Activated CD8-positive, alpha-beta T cell treated with anti-CD3 and anti-CD28 coated beads, Interleukin-2, amount 10 ng/mL, durations not matched to agents 7 days and 5 days (primary cell): ENCODE data around the gene PPP3CA. TPM values are rescaled to one million over a fixed set of nuclear protein-coding genes. Genes with fewer than 3 reads are reported as not detected.

Source experiments
- ATAC-seq: fragments of 150-1000 bp; cut with Tn5 transposase; one replicate; pipeline ENCODE4 v1.10.0; 2021; ENCODE audit warnings: moderate library complexity
- CTCF ChIA-PET: fragments of 350-600 bp; sonication (Branson Sonifier 250); formaldehyde crosslinking; loops from one replicate; lab custom pipeline; 2021; ENCODE audit warnings: antibody characterized with exemption; lab: Charles Lee
- POLR2A ChIA-PET: fragments of 350-600 bp; sonication (Branson Sonifier 250); formaldehyde crosslinking; loops from one replicate; lab custom pipeline; 2021; ENCODE audit warnings: antibody characterized with exemption; lab: Charles Lee
- DNase-seq: peaks from one replicate; pipeline ENCODE4 v3.0.0-alpha.2; 2020
- H3K27ac Mint-ChIP-seq: one replicate; pipeline ENCODE4 v1.8.0; 2021; ENCODE audit warnings: mild to moderate bottlenecking, mixed read lengths
- H3K27me3 Mint-ChIP-seq: one replicate; pipeline ENCODE4 v1.8.0; 2021; ENCODE audit warnings: low read depth, mixed read lengths
- H3K36me3 Mint-ChIP-seq: one replicate; pipeline ENCODE4 v1.8.0; 2021; ENCODE audit warnings: low read depth, mixed read lengths
- H3K4me1 Mint-ChIP-seq: one replicate; pipeline ENCODE4 v1.8.0; 2021; ENCODE audit warnings: low read depth, mixed read lengths
- H3K4me3 Mint-ChIP-seq: one replicate; pipeline ENCODE4 v1.8.0; 2021; ENCODE audit warnings: mild to moderate bottlenecking, mixed read lengths
- H3K9me3 Mint-ChIP-seq: one replicate; pipeline ENCODE4 v1.8.0; 2022; ENCODE audit warnings: mixed read lengths; ENCODE audit not compliant: insufficient read depth
- total RNA-seq, 2 experiments: library from RNA; stranded (reverse); gene quantifications; one replicate each; pipeline ENCODE4 v1.2.3, GENCODE V29; 2021

The PPP3CA gene
- total RNA-seq = 10 to 100 TPM; 28.6 to 29.0 TPM

- Mint-ChIP-seq H3K27me3 (peaks cover 19% of the 10 kb centered on the region), H3K9me3 (no peaks in the 10 kb centered on the region), H3K4me1 (peaks cover 33% of the 10 kb centered on the region), H3K27ac (peak within 1 kb of the TSS; percentile 94), H3K4me3 (peak within 1 kb of the TSS; percentile 97), H3K36me3 (peaks cover 8% of the 10 kb centered on the region)
- CTCF ChIA-PET = interaction anchor here (1.1 to 2.5 kb wide), 2 partner anchors 19 to 162 kb away, joined by 3 to 6 read pairs; no protein-coding TSS in a partner anchor
- POLR2A ChIA-PET = interaction anchor here (0.5 to 1.6 kb wide), 5 partner anchors 53 to 998 kb away, joined by 3 to 5 read pairs (median 3); partner anchors contain the start of gene SLC39A8
- DNase-seq (no peak), ATAC-seq (no peak)
Observed at GRCh38 chr4:101347267-101347556, at the start of gene PPP3CA. Gene PPP3CA (minus strand): TSS chr4:101347526.

GRCh38 chr4:101393256-101393655 lies 45.9 kb upstream of the PPP3CA start:
- ChIA-PET POLR2A (no interaction called here), CTCF (interaction anchor here (1.8 kb wide), 1 partner anchor 45 kb away, joined by 4 read pairs; no protein-coding TSS in a partner anchor)
- no peak overlapping the region for H3K27ac Mint-ChIP-seq
- H3K4me1 Mint-ChIP-seq = no peaks in the 10 kb centered on the region
- no peak for ATAC-seq
- no peak for DNase-seq
- H3K36me3 Mint-ChIP-seq = no peaks in the 10 kb centered on the region
- peaks cover 8% of the 10 kb centered on the region for H3K27me3 Mint-ChIP-seq
- peaks cover 8% of the 10 kb centered on the region for H3K9me3 Mint-ChIP-seq
- H3K4me3 Mint-ChIP-seq = no peak overlapping the region

- CTCF ChIA-PET = no interaction called here
- Mint-ChIP-seq H3K36me3 (no peaks in the 10 kb centered on the region), H3K27ac (no peak overlapping the region), H3K27me3 (peaks cover 20% of the 10 kb centered on the region), H3K9me3 (peaks cover 5% of the 10 kb centered on the region), H3K4me1 (no peaks in the 10 kb centered on the region), H3K4me3 (no peak overlapping the region)
- DNase-seq = no peak
- ATAC-seq = no peak
- POLR2A ChIA-PET = no interaction called here
Observed at GRCh38 chr4:101370663-101371210, 23.4 kb upstream of the PPP3CA start.

GRCh38 chr4:101367201-101367600 lies 19.9 kb upstream of the PPP3CA start:
- Mint-ChIP-seq H3K4me3 (no peak overlapping the region), H3K9me3 (peaks cover 8% of the 10 kb centered on the region), H3K27me3 (peaks cover 13% of the 10 kb centered on the region), H3K27ac (no peak overlapping the region), H3K4me1 (no peaks in the 10 kb centered on the region), H3K36me3 (peaks cover 6% of the 10 kb centered on the region)
- POLR2A ChIA-PET = no interaction called here
- ATAC-seq (no peak), DNase-seq (no peak)
- CTCF ChIA-PET = no interaction called here

GRCh38 chr4:101366331-101366730 lies 19.0 kb upstream of the PPP3CA start:
- H3K4me1 Mint-ChIP-seq = no peaks in the 10 kb centered on the region
- no peak for ATAC-seq
- H3K9me3 Mint-ChIP-seq = peaks cover 5% of the 10 kb centered on the region
- CTCF ChIA-PET = no interaction called here
- H3K27me3 Mint-ChIP-seq = peaks cover 12% of the 10 kb centered on the region
- no peak overlapping the region for H3K4me3 Mint-ChIP-seq
- POLR2A ChIA-PET = no interaction called here
- peaks cover 6% of the 10 kb centered on the region for H3K36me3 Mint-ChIP-seq
- no peak overlapping the region for H3K27ac Mint-ChIP-seq
- no peak for DNase-seq

- Mint-ChIP-seq H3K9me3 (no peaks in the 10 kb centered on the region), H3K4me3 (no peak overlapping the region), H3K36me3 (no peaks in the 10 kb centered on the region), H3K27me3 (peaks cover 24% of the 10 kb centered on the region), H3K27ac (no peak overlapping the region), H3K4me1 (no peaks in the 10 kb centered on the region)
- ATAC-seq (no peak), DNase-seq (no peak)
- ChIA-PET CTCF (no interaction called here), POLR2A (no interaction called here)
Observed at GRCh38 chr4:101357751-101358150, 10.4 kb upstream of the PPP3CA start.

GRCh38 chr4:101356928-101357327 lies 9.6 kb upstream of the PPP3CA start:
- CTCF ChIA-PET = no interaction called here
- ATAC-seq = no peak
- no peak overlapping the region for H3K4me3 Mint-ChIP-seq
- DNase-seq = no peak
- H3K9me3 Mint-ChIP-seq = no peaks in the 10 kb centered on the region
- POLR2A ChIA-PET = interaction anchor here (0.6 kb wide), 1 partner anchor 9 kb away, joined by 3 read pairs; no protein-coding TSS in a partner anchor
- H3K4me1 Mint-ChIP-seq = no peaks in the 10 kb centered on the region
- H3K36me3 Mint-ChIP-seq = no peaks in the 10 kb centered on the region
- H3K27ac Mint-ChIP-seq = no peak overlapping the region
- peaks cover 25% of the 10 kb centered on the region for H3K27me3 Mint-ChIP-seq

GRCh38 chr4:101355767-101356702 lies 8.7 kb upstream of the PPP3CA start:
- ChIA-PET POLR2A (no interaction called here), CTCF (no interaction called here)
- Mint-ChIP-seq H3K27ac (no peak overlapping the region), H3K4me3 (no peak overlapping the region), H3K4me1 (no peaks in the 10 kb centered on the region), H3K27me3 (peaks cover 27% of the 10 kb centered on the region), H3K36me3 (no peaks in the 10 kb centered on the region), H3K9me3 (no peaks in the 10 kb centered on the region)
- DNase-seq (no peak), ATAC-seq (no peak)

- H3K9me3 Mint-ChIP-seq = no peaks in the 10 kb centered on the region
- no peak overlapping the region for H3K27ac Mint-ChIP-seq
- no peaks in the 10 kb centered on the region for H3K4me1 Mint-ChIP-seq
- ChIA-PET CTCF (no interaction called here), POLR2A (no interaction called here)
- H3K27me3 Mint-ChIP-seq = peaks cover 33% of the 10 kb centered on the region
- ATAC-seq = no peak
- no peak overlapping the region for H3K4me3 Mint-ChIP-seq
- DNase-seq = no peak
- H3K36me3 Mint-ChIP-seq = no peaks in the 10 kb centered on the region
Observed at GRCh38 chr4:101355246-101355645, 7.9 kb upstream of the PPP3CA start.

- ChIA-PET POLR2A (no interaction called here), CTCF (interaction anchor here (1.1 kb wide), 1 partner anchor 469 kb away, joined by 4 read pairs; no protein-coding TSS in a partner anchor)
- H3K36me3 Mint-ChIP-seq = peaks cover 6% of the 10 kb centered on the region
- peaks cover 29% of the 10 kb centered on the region for H3K27me3 Mint-ChIP-seq
- peaks cover 22% of the 10 kb centered on the region for H3K4me1 Mint-ChIP-seq
- no peak overlapping the region for H3K4me3 Mint-ChIP-seq
- H3K9me3 Mint-ChIP-seq = no peaks in the 10 kb centered on the region
- H3K27ac Mint-ChIP-seq = no peak overlapping the region
- no peak for DNase-seq
- ATAC-seq = no peak
Observed at GRCh38 chr4:101349801-101350064, 2.4 kb upstream of the PPP3CA start.

- peak overlapping the region; percentile 60 for H3K27ac Mint-ChIP-seq
- H3K4me3 Mint-ChIP-seq = peak overlapping the region; percentile 97
- POLR2A ChIA-PET = no interaction called here
- peaks cover 27% of the 10 kb centered on the region for H3K4me1 Mint-ChIP-seq
- CTCF ChIA-PET = interaction anchor here (1.1 to 2.5 kb wide), 2 partner anchors 21 to 469 kb away, joined by 4 to 6 read pairs; no protein-coding TSS in a partner anchor
- no peaks in the 10 kb centered on the region for H3K9me3 Mint-ChIP-seq
- ATAC-seq = no peak
- H3K27me3 Mint-ChIP-seq = peaks cover 23% of the 10 kb centered on the region
- H3K36me3 Mint-ChIP-seq = peaks cover 6% of the 10 kb centered on the region
- no peak for DNase-seq
Observed at GRCh38 chr4:101348995-101349800, 1.9 kb upstream of the PPP3CA start.
